HTR-8/SVneo (cell line): ENCODE measurements around the gene MCF2L.

Experiments
- DNase-seq: peaks from one replicate; pipeline ENCODE4 v3.0.0; 2011; ENCODE audit warnings: low spot score, mixed read lengths; ENCODE audit not compliant: insufficient read length
- FAIRE-seq: peaks from 2 replicates; lab custom pipeline; 2011; peaks lifted over from hg19 to GRCh38; lab: Jason Lieb, UNC

Gene MCF2L

GRCh38 chr13:113013303-113013702 lies 44.3 kb downstream of the MCF2L start:
- no peak for FAIRE-seq
- DNase-seq = no peak

GRCh38 chr13:113013878-113014751 lies 45.1 kb downstream of the MCF2L start:
- no peak for FAIRE-seq
- DNase-seq = no peak

GRCh38 chr13:113014752-113015745 lies 46.0 kb downstream of the MCF2L start:
- FAIRE-seq (no peak), DNase-seq (no peak)

GRCh38 chr13:113015826-113016525 lies 47.0 kb downstream of the MCF2L start:
- FAIRE-seq = no peak

GRCh38 chr13:113016526-113017295 lies 47.7 kb downstream of the MCF2L start:
- DNase-seq (no peak), FAIRE-seq (no peak)

More at GRCh38 chr13:113015826-113016525, 47.0 kb downstream of the MCF2L start:
- DNase-seq = no peak

GRCh38 chr13:113017506-113018215 lies 48.6 kb downstream of the MCF2L start:
- FAIRE-seq = no peak
- no peak for DNase-seq

GRCh38 chr13:113018676-113019465 lies 49.9 kb downstream of the MCF2L start:
- FAIRE-seq (no peak), DNase-seq (no peak)

- no peak for FAIRE-seq
Measured at GRCh38 chr13:113020323-113021080, 51.5 kb downstream of the MCF2L start.

GRCh38 chr13:113021391-113021790 lies 52.4 kb downstream of the MCF2L start:
- FAIRE-seq (no peak), DNase-seq (no peak)

More at GRCh38 chr13:113020323-113021080, 51.5 kb downstream of the MCF2L start:
- no peak for DNase-seq

GRCh38 chr13:113021811-113022210 lies 52.8 kb downstream of the MCF2L start:
- no peak for DNase-seq
- FAIRE-seq = no peak

- DNase-seq (no peak), FAIRE-seq (no peak)
Measured at GRCh38 chr13:113022391-113022744, 53.4 kb downstream of the MCF2L start.

- FAIRE-seq = no peak
- no peak for DNase-seq
Measured at GRCh38 chr13:113022745-113023574, 53.9 kb downstream of the MCF2L start.

- no peak for FAIRE-seq
Measured at GRCh38 chr13:113023694-113024430, 54.8 kb downstream of the MCF2L start.

GRCh38 chr13:113024466-113024865 lies 55.5 kb downstream of the MCF2L start:
- no peak for FAIRE-seq
- no peak for DNase-seq

More at GRCh38 chr13:113023694-113024430, 54.8 kb downstream of the MCF2L start:
- DNase-seq = no peak

- DNase-seq = no peak
- no peak for FAIRE-seq
Measured at GRCh38 chr13:113026391-113026910, 57.4 kb downstream of the MCF2L start.

GRCh38 chr13:113027095-113027494 lies 58.1 kb downstream of the MCF2L start:
- no peak for FAIRE-seq
- DNase-seq = no peak
